Ishikawa (cell line): Measurements from ENCODE around the gene MAP1B.

ENCODE experiments used
- CEBPB ChIP-seq: IDR thresholded peaks from 2 replicates; pipeline ENCODE4 v1.6.1; 2012
- CREB1 ChIP-seq: IDR thresholded peaks from 2 replicates; pipeline ENCODE4 v1.6.1; 2012; ENCODE audit warnings: low read depth
- EGR1 ChIP-seq: IDR thresholded peaks from 2 replicates; pipeline ENCODE4 v1.6.1; 2012
- EP300 ChIP-seq: IDR thresholded peaks from 2 replicates; pipeline ENCODE4 v1.6.1; 2012; ENCODE audit warnings: borderline replicate concordance
- FOXM1 ChIP-seq: IDR thresholded peaks from 2 replicates; pipeline ENCODE4 v1.6.1; 2012; ENCODE audit warnings: low read depth, borderline replicate concordance
- MAX ChIP-seq: IDR thresholded peaks from 2 replicates; pipeline ENCODE4 v1.6.1; 2012
- NFIC ChIP-seq: IDR thresholded peaks from 2 replicates; pipeline ENCODE4 v1.6.1; 2012
- RAD21 ChIP-seq: IDR thresholded peaks from 2 replicates; pipeline ENCODE4 v1.6.1; 2012; ENCODE audit warnings: low read depth
- REST ChIP-seq: IDR thresholded peaks from 2 replicates; pipeline ENCODE4 v1.6.1; 2012; ENCODE audit warnings: low read depth, mild to moderate bottlenecking
- TAF1 ChIP-seq: IDR thresholded peaks from 2 replicates; pipeline ENCODE4 v1.6.1; 2012; ENCODE audit warnings: low read depth, mild to moderate bottlenecking
- TCF12 ChIP-seq: IDR thresholded peaks from 2 replicates; pipeline ENCODE4 v1.6.1; 2012; ENCODE audit warnings: low read depth
- TEAD4 ChIP-seq: IDR thresholded peaks from 2 replicates; pipeline ENCODE4 v1.6.1; 2012
- USF1 ChIP-seq: IDR thresholded peaks from 2 replicates; pipeline ENCODE4 v1.6.1; 2012
- YY1 ChIP-seq: IDR thresholded peaks from 2 replicates; pipeline ENCODE4 v1.6.1; 2012; ENCODE audit warnings: low read depth
- ZBTB7A ChIP-seq: IDR thresholded peaks from 2 replicates; pipeline ENCODE4 v1.6.1; 2012; ENCODE audit warnings: low read depth

MAP1B gene

GRCh38 chr5:72177538-72177937 is 70.3 kb downstream of the MAP1B start:
- no peak for TF ChIP-seq TAF1
- TF ChIP-seq EGR1, result no peak
- no peak for TF ChIP-seq NFIC
- TF ChIP-seq TCF12, result no peak
- TF ChIP-seq MAX, result no peak
- TF ChIP-seq TEAD4, result no peak
- no peak for TF ChIP-seq EP300
- no peak for TF ChIP-seq YY1
- TF ChIP-seq RAD21, result no peak
- no peak for TF ChIP-seq ZBTB7A
- no peak for TF ChIP-seq REST
- TF ChIP-seq CEBPB, result no peak
- TF ChIP-seq FOXM1, result no peak
- no peak for TF ChIP-seq CREB1
- no peak for TF ChIP-seq USF1

GRCh38 chr5:72179028-72179815 is 71.9 kb downstream of the MAP1B start:
- no peak for TF ChIP-seq YY1
- peak; percentile 23; the same call in 1 of the 2 replicates for TF ChIP-seq TCF12
- no peak for TF ChIP-seq CREB1
- TF ChIP-seq EGR1, result no peak
- no peak for TF ChIP-seq USF1
- peak; percentile 79 for TF ChIP-seq TEAD4
- no peak for TF ChIP-seq RAD21
- no peak for TF ChIP-seq CEBPB
- TF ChIP-seq TAF1, result no peak
- peak; percentile 67 for TF ChIP-seq NFIC
- no peak for TF ChIP-seq REST
- TF ChIP-seq ZBTB7A, result peak; percentile 66; the same call in 1 of the 2 replicates
- TF ChIP-seq FOXM1, result no peak; the same call in 1 of the 2 replicates
- TF ChIP-seq EP300, result peak; percentile 25; the same call in 1 of the 2 replicates
- no peak for TF ChIP-seq MAX

GRCh38 chr5:72179816-72180440 is 72.7 kb downstream of the MAP1B start:
- TF ChIP-seq CEBPB (no peak), RAD21 (no peak), ZBTB7A (no peak), TAF1 (no peak), EGR1 (no peak), EP300 (no peak), NFIC (no peak), MAX (no peak), FOXM1 (no peak), CREB1 (no peak), YY1 (no peak), USF1 (no peak), REST (no peak), TCF12 (no peak), TEAD4 (no peak)
